Measurements from ENCODE around the gene NYAP2. TPM values are rescaled to one million over a fixed set of nuclear protein-coding genes. Genes with fewer than 3 reads are reported as not detected.

NYAP2 gene
- total and polyA plus RNA-seq, 2 of the 4 experiments (the other 2 are of a cell fraction), result not detected

DNA sequence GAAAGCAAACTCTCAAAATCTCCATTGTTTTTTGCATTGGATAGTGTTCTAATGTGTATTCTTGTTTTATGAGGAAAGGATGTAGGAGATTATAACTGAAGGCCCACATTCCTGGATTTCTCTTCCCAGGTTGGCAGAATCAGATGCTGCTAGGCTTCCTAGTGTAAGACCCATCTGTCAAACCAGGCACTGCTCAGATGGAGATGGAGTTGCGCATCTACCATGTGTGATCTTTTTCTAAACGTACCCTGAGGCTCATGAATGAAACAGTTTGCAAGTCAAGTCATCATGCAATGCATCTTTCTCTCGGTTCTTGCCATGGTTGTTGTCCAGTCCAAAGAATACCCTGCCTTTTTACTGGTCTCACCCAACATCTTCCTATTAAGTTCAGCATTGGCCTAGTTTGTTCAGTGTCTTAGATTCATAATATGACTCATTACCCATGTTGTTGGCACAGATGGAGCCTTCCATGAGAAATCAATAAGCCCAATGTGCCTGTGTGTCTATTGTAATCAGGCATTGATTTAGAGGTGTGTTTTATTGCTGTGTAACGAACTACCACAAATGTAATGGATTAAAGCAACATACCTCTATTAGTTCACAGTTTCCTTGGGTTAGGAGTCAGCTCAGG lies 127.4 kb downstream of the NYAP2 start:
- BruUV-seq (replicated peaks), result no TSS peak
- Histone ChIP-seq H2AFZ (replicated peaks; ENCODE audit: low read length, poor library complexity) (no peak overlapping the region), H3K9ac (ENCODE audit: low read depth, low read length) (no peak overlapping the region), H3K27ac (ENCODE audit: insufficient read depth, low read length) (no peak overlapping the region), H3K9me1 (ENCODE audit: insufficient read depth, low read length) (no peaks in the 10 kb centered on the region), H4K8ac (ENCODE audit: low read depth in 2 of 2, low read length in 2 of 2) (no peak overlapping the region), H2BK5ac (ENCODE audit: low read depth, low read length, poor library complexity, severe bottlenecking) (no peak overlapping the region), H3K56ac (ENCODE audit: extremely low read depth, insufficient read depth, low read length) (no peak overlapping the region), H3K4me1 (ENCODE audit: control insufficient read depth, insufficient read depth, low read length) (no peaks in the 10 kb centered on the region), H4K91ac (ENCODE audit: insufficient read depth, low read depth, low read length) (no peak overlapping the region), H3K36me3 (ENCODE audit: control insufficient read depth, insufficient read depth, low read length) (no peaks in the 10 kb centered on the region), H3K4me3 (ENCODE audit: insufficient read depth, low read depth, low read length) (no peak overlapping the region), H3K79me1 (ENCODE audit: low read depth in 1 of 2, low read length in 2 of 2) (no peaks in the 10 kb centered on the region), H3K9me3 (ENCODE audit: control insufficient read depth, insufficient read depth, low read length) (no peaks in the 10 kb centered on the region), H2BK20ac (ENCODE audit: low read depth, low read length) (no peak overlapping the region), H2AK9ac (replicated peaks; ENCODE audit: low read depth, low read length, poor library complexity) (no peak overlapping the region), H3K14ac (replicated peaks; ENCODE audit: low read depth, low read length) (no peak overlapping the region), H4K5ac (ENCODE audit: low read depth, low read length) (no peak overlapping the region), H3K23ac (ENCODE audit: low read depth, low read length) (no peak overlapping the region), H3K18ac (ENCODE audit: low read depth, low read length) (no peak overlapping the region), H3K4me2 (ENCODE audit: low read depth, low read length) (no peak overlapping the region), H2BK120ac (ENCODE audit: low read depth, low read length) (no peak overlapping the region), H3K27me3 (ENCODE audit: control insufficient read depth, insufficient read depth, low read length) (peaks cover 3% of the 10 kb centered on the region), H3K4ac (ENCODE audit: low read depth, low read length) (no peak overlapping the region), H4K20me1 (ENCODE audit: insufficient read depth, low read length) (no peaks in the 10 kb centered on the region), H2BK15ac (ENCODE audit: low read depth, low read length) (no peak overlapping the region), H2AK5ac (ENCODE audit: low read depth, low read length) (no peak overlapping the region)
- POLR2A ChIA-PET (ENCODE audit: unreplicated experiment), result no interaction called here
- ATAC-seq (ENCODE audit: low read depth) (no peak), DNase-seq (no peak)
- dilution Hi-C loops (cut with HindIII; ENCODE audit: low sequenced_read_pairs, unreplicated experiment), result no loop called here
- intact Hi-C loops (cut with micrococcal nuclease), result no loop called here
- in situ Hi-C loops (cut with MboI; ENCODE audit: low sequenced_read_pairs), result no loop called here
- CTCF ChIA-PET, result no interaction called here
- 63% methylated on average over 2 of the region's 4 CpGs; no CpG with 5 or more reads in 1 of the 2 experiments for WGBS, 2 experiments (ENCODE audit: extremely low coverage in 2 of 2, insufficient read length in 1 of 2)
- TF ChIP-seq MAZ (IDR thresholded peaks at IDR 0.05; ENCODE audit: borderline replicate concordance, low read depth, low read length) (no peak), NFE2L2 (IDR thresholded peaks at IDR 0.05; ENCODE audit: low read depth, low read length) (no peak), RFX5 (IDR thresholded peaks at IDR 0.05; ENCODE audit: low read depth, low read length) (no peak), MAFK (IDR thresholded peaks at IDR 0.05; ENCODE audit: low read depth, low read length) (no peak), POLR2A (IDR thresholded peaks at IDR 0.05; ENCODE audit: low read depth, low read length) (no peak), FOS (IDR thresholded peaks at IDR 0.05; ENCODE audit: low read depth, low read length) (no peak)
- TF ChIP-seq, protein P1, sequence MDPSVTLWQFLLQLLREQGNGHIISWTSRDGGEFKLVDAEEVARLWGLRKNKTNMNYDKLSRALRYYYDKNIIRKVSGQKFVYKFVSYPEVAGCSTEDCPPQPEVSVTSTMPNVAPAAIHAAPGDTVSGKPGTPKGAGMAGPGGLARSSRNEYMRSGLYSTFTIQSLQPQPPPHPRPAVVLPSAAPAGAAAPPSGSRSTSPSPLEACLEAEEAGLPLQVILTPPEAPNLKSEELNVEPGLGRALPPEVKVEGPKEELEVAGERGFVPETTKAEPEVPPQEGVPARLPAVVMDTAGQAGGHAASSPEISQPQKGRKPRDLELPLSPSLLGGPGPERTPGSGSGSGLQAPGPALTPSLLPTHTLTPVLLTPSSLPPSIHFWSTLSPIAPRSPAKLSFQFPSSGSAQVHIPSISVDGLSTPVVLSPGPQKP (IDR thresholded peaks at IDR 0.05; ENCODE audit: borderline replicate concordance, low read depth, low read length), result no peak
